Activated naive CD4-positive, alpha-beta T cell treated with anti-CD3 and anti-CD28 coated beads, Interleukin-2, amount 50 U/mL, for 24 hours (primary cell): ENCODE results near the gene GREM1.

Experiments used
- H3K27ac Mint-ChIP-seq: one replicate; pipeline ENCODE4 v1.8.0; 2021; ENCODE audit warnings: mild to moderate bottlenecking, mixed read lengths
- H3K27me3 Mint-ChIP-seq: one replicate; pipeline ENCODE4 v1.8.0; 2021; ENCODE audit warnings: mixed read lengths
- H3K36me3 Mint-ChIP-seq: one replicate; pipeline ENCODE4 v1.8.0; 2021; ENCODE audit warnings: mixed read lengths
- H3K4me1 Mint-ChIP-seq: one replicate; pipeline ENCODE4 v1.8.0; 2021; ENCODE audit warnings: mixed read lengths
- H3K4me3 Mint-ChIP-seq: one replicate; pipeline ENCODE4 v1.8.0; 2021; ENCODE audit warnings: mild to moderate bottlenecking, mixed read lengths
- H3K9me3 Mint-ChIP-seq: one replicate; pipeline ENCODE4 v1.8.0; 2021; ENCODE audit warnings: mixed read lengths

Gene GREM1

GRCh38 chr15:32688151-32688639 is 29.6 kb upstream of the GREM1 start:
- H3K36me3 Mint-ChIP-seq: no peaks in the 10 kb centered on the region
- H3K4me1 Mint-ChIP-seq: no peaks in the 10 kb centered on the region
- H3K27ac Mint-ChIP-seq: no peak overlapping the region
- no peak overlapping the region for H3K4me3 Mint-ChIP-seq
- no peaks in the 10 kb centered on the region for H3K9me3 Mint-ChIP-seq
- H3K27me3 Mint-ChIP-seq: peaks cover 4% of the 10 kb centered on the region

GRCh38 chr15:32690941-32691688 is 26.7 kb upstream of the GREM1 start:
- Mint-ChIP-seq H3K36me3 (no peaks in the 10 kb centered on the region), H3K27me3 (peaks cover 4% of the 10 kb centered on the region), H3K9me3 (no peaks in the 10 kb centered on the region)

GRCh38 chr15:32691689-32692038 is 26.1 kb upstream of the GREM1 start:
- Mint-ChIP-seq H3K4me3 (no peak overlapping the region), H3K27me3 (peaks cover 4% of the 10 kb centered on the region), H3K27ac (no peak overlapping the region), H3K36me3 (no peaks in the 10 kb centered on the region), H3K9me3 (no peaks in the 10 kb centered on the region), H3K4me1 (no peaks in the 10 kb centered on the region)

More at GRCh38 chr15:32690941-32691688, 26.7 kb upstream of the GREM1 start:
- Mint-ChIP-seq H3K27ac (no peak overlapping the region), H3K4me1 (no peaks in the 10 kb centered on the region), H3K4me3 (no peak overlapping the region)

DNA sequence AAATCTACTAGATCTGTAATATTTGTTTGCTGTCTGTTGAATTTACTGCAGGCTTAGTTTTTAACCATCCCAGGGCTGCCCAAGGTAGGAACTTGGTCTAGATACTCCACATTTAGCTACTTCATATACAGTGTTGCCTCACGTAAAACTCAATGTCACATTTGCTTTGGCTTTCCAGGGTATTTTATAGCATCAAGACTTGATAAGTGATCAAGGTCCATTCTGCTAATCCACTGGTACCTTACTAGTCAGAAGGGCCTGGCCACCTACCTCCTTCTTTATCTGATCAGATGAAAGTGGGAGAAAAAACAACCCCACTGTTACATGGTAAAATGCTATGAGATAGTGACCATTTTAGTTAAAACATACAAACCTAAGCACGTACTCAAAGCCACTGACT is 25.5 kb upstream of the GREM1 start:
- no peak overlapping the region for H3K4me3 Mint-ChIP-seq
- H3K27me3 Mint-ChIP-seq: peaks cover 4% of the 10 kb centered on the region
- H3K9me3 Mint-ChIP-seq: no peaks in the 10 kb centered on the region
- no peaks in the 10 kb centered on the region for H3K36me3 Mint-ChIP-seq
- H3K27ac Mint-ChIP-seq: no peak overlapping the region
- H3K4me1 Mint-ChIP-seq: no peaks in the 10 kb centered on the region

DNA sequence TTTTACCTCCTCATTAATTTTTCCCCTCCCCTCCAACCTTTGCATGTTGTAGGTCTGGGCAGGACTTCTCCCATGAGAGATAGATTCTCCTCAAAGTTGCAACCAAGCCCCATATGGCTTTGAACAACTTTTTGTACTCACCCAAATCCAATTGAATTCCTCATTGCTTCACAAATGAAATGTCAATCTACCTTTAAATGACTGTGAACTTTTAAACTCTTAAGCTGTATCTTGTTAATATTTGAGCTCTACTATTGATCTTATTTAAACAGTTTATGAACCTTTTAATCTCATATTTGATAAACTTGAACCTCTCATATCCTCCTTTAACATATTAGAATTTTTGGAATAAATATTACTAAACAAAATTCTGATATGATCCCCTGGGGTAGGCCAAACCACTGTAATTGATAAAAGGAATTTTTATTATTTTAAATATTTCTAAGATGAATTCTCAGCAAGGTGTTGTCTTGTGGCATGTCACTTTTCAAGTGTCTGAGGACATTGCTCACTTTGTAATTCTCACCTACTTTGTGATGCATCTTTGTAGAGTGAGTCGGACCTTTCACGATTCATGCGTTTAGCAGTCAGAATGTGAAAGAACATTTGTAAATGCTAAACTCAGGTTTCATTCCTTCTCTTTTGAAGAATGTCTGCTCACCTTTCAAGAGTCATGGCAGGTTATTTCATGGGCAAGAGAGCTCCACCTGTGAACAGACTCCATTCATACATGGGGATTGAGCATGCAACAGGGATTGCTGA is 23.4 kb upstream of the GREM1 start:
- Mint-ChIP-seq H3K9me3 (no peaks in the 10 kb centered on the region), H3K27me3 (peaks cover 3% of the 10 kb centered on the region), H3K36me3 (no peaks in the 10 kb centered on the region), H3K4me1 (no peaks in the 10 kb centered on the region), H3K4me3 (no peak overlapping the region), H3K27ac (no peak overlapping the region)

DNA sequence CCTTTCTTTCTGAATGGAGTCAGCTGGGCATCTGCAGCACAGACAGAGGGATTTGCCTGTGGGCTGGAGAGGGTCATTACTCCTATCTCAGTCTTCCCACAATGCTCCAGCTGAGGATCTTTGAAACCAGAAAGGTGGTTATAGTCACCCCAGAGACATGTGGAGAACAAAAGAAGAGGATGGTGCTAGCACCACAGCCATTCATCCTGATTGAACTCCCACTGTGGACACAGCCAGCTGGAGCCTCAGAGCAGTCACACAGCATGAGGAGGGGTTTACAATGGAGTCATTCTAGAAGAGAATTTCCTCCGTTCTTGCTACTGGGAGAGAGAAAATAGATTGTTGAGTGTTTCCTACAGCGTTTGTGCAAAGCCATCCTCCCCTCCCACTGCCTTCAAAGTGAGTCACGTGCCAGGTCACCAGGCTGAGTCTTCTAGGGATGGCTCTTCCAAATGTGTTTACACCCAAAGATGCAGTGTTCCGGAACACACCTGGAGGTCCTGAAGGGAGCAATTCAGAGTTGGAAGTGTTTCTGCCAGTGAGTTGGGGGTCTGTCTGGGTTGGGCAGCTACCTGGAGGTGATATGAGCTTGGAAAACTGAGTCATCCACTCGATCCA is 18.9 kb upstream of the GREM1 start:
- Mint-ChIP-seq H3K4me3 (no peak overlapping the region), H3K36me3 (no peaks in the 10 kb centered on the region)

GRCh38 chr15:32700501-32701150 is 17.2 kb upstream of the GREM1 start:
- no peak overlapping the region for H3K27ac Mint-ChIP-seq

More for the DNA sequence above, 18.9 kb upstream of the GREM1 start:
- H3K9me3 Mint-ChIP-seq: no peaks in the 10 kb centered on the region
- H3K4me1 Mint-ChIP-seq: no peaks in the 10 kb centered on the region
- no peak overlapping the region for H3K27ac Mint-ChIP-seq
- H3K27me3 Mint-ChIP-seq: peaks cover 5% of the 10 kb centered on the region

GRCh38 chr15:32701863-32702262 is 15.9 kb upstream of the GREM1 start:
- H3K4me1 Mint-ChIP-seq: no peaks in the 10 kb centered on the region
- peaks cover 5% of the 10 kb centered on the region for H3K27me3 Mint-ChIP-seq
- no peak overlapping the region for H3K27ac Mint-ChIP-seq
- H3K36me3 Mint-ChIP-seq: no peaks in the 10 kb centered on the region
- no peak overlapping the region for H3K4me3 Mint-ChIP-seq
- no peaks in the 10 kb centered on the region for H3K9me3 Mint-ChIP-seq

More at GRCh38 chr15:32700501-32701150, 17.2 kb upstream of the GREM1 start:
- Mint-ChIP-seq H3K4me3 (no peak overlapping the region), H3K36me3 (no peaks in the 10 kb centered on the region), H3K4me1 (no peaks in the 10 kb centered on the region), H3K27me3 (peaks cover 5% of the 10 kb centered on the region), H3K9me3 (no peaks in the 10 kb centered on the region)

GRCh38 chr15:32704395-32704981 is 13.3 kb upstream of the GREM1 start:
- H3K4me3 Mint-ChIP-seq: no peak overlapping the region
- no peaks in the 10 kb centered on the region for H3K4me1 Mint-ChIP-seq
- no peaks in the 10 kb centered on the region for H3K9me3 Mint-ChIP-seq
- no peaks in the 10 kb centered on the region for H3K36me3 Mint-ChIP-seq
- peaks cover 11% of the 10 kb centered on the region for H3K27me3 Mint-ChIP-seq
- H3K27ac Mint-ChIP-seq: no peak overlapping the region

DNA sequence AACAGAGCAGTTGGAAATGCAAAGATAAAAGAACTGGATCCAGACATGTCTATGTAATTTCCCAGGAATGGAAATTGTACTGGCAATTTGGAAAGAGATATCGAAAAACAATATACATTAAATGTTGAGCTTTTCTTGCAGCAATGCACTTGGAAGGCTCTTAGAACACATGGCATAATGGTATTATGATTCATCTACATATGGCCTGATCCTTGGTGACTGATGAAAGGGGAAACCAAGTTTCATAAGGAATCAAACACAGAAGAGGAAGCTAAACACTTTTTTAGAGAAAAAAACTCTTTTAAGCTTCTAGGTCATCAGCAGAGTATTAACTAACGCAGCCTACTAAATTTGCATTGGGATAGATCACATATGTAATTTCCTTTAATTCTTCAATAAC is 12.4 kb upstream of the GREM1 start:
- Mint-ChIP-seq H3K4me1 (no peaks in the 10 kb centered on the region), H3K27ac (no peak overlapping the region), H3K27me3 (peaks cover 14% of the 10 kb centered on the region), H3K4me3 (no peak overlapping the region), H3K9me3 (no peaks in the 10 kb centered on the region), H3K36me3 (no peaks in the 10 kb centered on the region)

GRCh38 chr15:32706704-32707103 is 11.1 kb upstream of the GREM1 start:
- no peaks in the 10 kb centered on the region for H3K4me1 Mint-ChIP-seq
- H3K27me3 Mint-ChIP-seq: peaks cover 15% of the 10 kb centered on the region
- no peaks in the 10 kb centered on the region for H3K36me3 Mint-ChIP-seq
- H3K9me3 Mint-ChIP-seq: no peaks in the 10 kb centered on the region
- H3K27ac Mint-ChIP-seq: no peak overlapping the region
- no peak overlapping the region for H3K4me3 Mint-ChIP-seq

DNA sequence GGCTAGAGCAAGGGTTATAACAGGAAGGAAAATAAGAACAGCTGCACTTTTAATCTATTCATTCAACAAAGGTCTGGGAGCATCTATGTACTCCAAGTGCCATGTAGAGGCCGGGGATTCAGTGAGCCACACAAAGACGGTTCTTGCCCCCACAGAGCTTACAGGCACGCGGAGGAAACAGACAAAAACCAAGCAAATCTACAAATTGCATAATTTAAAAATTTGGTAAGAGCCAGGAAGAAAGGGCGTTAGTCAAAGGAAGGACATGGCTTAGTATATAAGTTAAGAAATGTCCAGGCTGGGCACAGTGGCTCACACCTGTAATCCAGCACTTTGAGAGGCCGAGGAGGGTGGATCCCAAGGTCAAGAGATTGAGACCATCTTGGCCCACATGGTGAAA is 10.4 kb upstream of the GREM1 start:
- Mint-ChIP-seq H3K36me3 (no peaks in the 10 kb centered on the region), H3K27ac (no peak overlapping the region), H3K4me1 (no peaks in the 10 kb centered on the region), H3K4me3 (no peak overlapping the region), H3K9me3 (no peaks in the 10 kb centered on the region), H3K27me3 (peaks cover 16% of the 10 kb centered on the region)

GRCh38 chr15:32709295-32710033 is 8.3 kb upstream of the GREM1 start:
- Mint-ChIP-seq H3K27me3 (peaks cover 22% of the 10 kb centered on the region), H3K36me3 (no peaks in the 10 kb centered on the region), H3K4me3 (no peak overlapping the region), H3K9me3 (no peaks in the 10 kb centered on the region), H3K4me1 (no peaks in the 10 kb centered on the region), H3K27ac (no peak overlapping the region)

DNA sequence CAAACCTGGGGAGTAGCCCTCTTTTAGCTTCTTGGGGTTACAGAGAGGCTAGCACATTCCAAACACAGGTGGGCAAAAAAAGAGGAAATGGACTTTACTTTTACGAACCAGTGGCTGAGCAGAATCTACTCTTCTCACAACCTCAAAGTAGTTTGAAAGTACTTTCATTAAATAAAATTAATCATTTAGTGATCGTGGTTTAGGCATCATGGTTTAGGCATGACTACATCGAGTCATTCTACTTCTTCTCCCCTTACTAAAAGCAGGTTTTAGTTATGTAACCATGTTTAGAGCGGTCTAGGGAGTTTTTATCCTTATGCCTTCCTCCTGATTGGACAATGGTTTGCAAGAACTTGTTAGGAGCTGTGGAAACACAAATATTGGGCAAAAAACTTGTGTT is 2.5 kb upstream of the GREM1 start:
- H3K27ac Mint-ChIP-seq: no peak overlapping the region
- no peaks in the 10 kb centered on the region for H3K36me3 Mint-ChIP-seq
- H3K4me1 Mint-ChIP-seq: peaks cover 14% of the 10 kb centered on the region
- no peak overlapping the region for H3K4me3 Mint-ChIP-seq
- no peaks in the 10 kb centered on the region for H3K9me3 Mint-ChIP-seq
- H3K27me3 Mint-ChIP-seq: peaks cover 39% of the 10 kb centered on the region
